ENCODE data around the gene STEAP1B. TPM values are rescaled to one million over a fixed set of nuclear protein-coding genes. Genes with fewer than 3 reads are reported as not detected.
A peak's percentile ranks its signal among the peaks of the same experiment; 100 is the strongest.

STEAP1B gene
- total and polyA plus RNA-seq, 2 donors (not counting 3 experiments of a cell fraction or from before 2014, with no cell fraction given): 32.2 to 46.1 TPM

DNA sequence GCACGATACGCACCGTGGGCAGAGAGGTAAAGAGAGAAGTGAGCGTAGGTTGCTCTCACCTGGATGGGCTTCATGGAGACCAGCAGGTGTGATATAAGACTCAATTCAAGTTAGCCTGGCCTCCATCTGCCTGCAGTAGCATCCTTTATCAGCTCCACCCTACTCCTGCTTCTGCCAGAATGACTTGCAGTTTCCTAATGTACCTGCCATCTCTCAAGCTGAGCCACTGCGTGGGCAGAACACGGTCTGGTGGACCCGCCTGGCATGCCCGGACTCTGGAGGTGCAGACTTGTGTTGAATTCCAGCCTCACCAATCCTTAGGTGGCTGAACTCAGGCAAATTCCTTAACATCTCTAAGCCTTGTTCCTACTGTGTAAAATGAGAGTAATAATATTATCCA is 64.3 kb downstream of the STEAP1B start:
- FAIRE-seq (no peak), DNase-seq (ENCODE audit: low read depth, low spot score) (no peak)
- Histone ChIP-seq H3K4me1 (ENCODE audit: control insufficient read depth, extremely low read depth, insufficient read depth, low read length) (peaks cover 27% of the 10 kb centered on the region), H3K79me2 (ENCODE audit: control insufficient read depth, insufficient read depth, low read length) (peaks cover 18% of the 10 kb centered on the region), H3K4me3 (replicated peaks in 1 of 3; ENCODE audit: insufficient read depth in 1 of 3, low read depth in 1 of 3, low read length in 3 of 3) (no peak overlapping the region), H4K20me1 (replicated peaks; ENCODE audit: control insufficient read depth, extremely low read depth, insufficient read depth, low read length) (no peaks in the 10 kb centered on the region), H3K36me3 (ENCODE audit: control insufficient read depth in 2 of 2, extremely low read depth in 1 of 2, insufficient read depth in 2 of 2, low read length in 2 of 2) (no peaks in the 10 kb centered on the region), H3K9me1 (replicated peaks; ENCODE audit: control insufficient read depth, extremely low read depth, insufficient read depth, low read length) (no peaks in the 10 kb centered on the region), H3K27me3 (ENCODE audit: control insufficient read depth in 2 of 2, insufficient read depth in 2 of 2, low read length in 2 of 2) (no peaks in the 10 kb centered on the region), H2AFZ (ENCODE audit: low read depth, low read length) (no peak overlapping the region), H3K4me2 (ENCODE audit: insufficient read depth, low read length) (no peak overlapping the region), H3K9ac (replicated peaks; ENCODE audit: extremely low read depth, insufficient read depth, low read length) (no peak overlapping the region), H3K9me3 (replicated peaks; ENCODE audit: control insufficient read depth, insufficient read depth, low read length) (no peaks in the 10 kb centered on the region), H3K27ac (ENCODE audit: insufficient read depth, low read depth, low read length) (no peak overlapping the region)
- TF ChIP-seq GATA2 (IDR thresholded peaks at IDR 0.05; ENCODE audit: insufficient read depth, insufficient read length, low read depth, low read length): no peak
- POLR2A ChIA-PET: no interaction called here
- intact Hi-C loops (cut with micrococcal nuclease) (no loop called here), dilution Hi-C loops (cut with MboI; ENCODE audit: extremely low pct_ligation_motif_present, low sequenced_read_pairs) (no loop called here)
- no TSS peak for BruUV-seq (replicated peaks)
- CTCF ChIA-PET: interaction anchor here (2.4 to 4.3 kb wide), 2 partner anchors 9 to 326 kb away, joined by 5 to 22 read pairs; no protein-coding TSS in a partner anchor

DNA sequence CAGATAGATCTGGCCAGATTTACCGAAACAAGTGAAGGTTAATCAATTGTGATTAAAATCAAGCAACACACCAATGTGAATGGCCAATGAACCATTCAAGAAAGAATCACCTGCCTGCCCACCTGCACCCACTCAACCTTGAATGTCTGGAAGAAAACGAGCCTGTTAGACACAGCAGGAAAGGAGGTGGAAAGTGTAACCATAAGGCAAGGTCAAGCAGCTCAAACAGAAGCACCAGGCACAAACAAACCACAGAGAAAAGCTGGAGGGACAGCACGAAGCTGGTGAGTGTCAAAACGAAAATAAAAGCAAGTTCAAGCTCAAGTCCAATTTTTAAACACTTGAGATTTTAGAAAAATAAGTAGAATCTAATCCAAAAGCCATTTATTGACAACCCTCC is 64.9 kb downstream of the STEAP1B start:
- Histone ChIP-seq H3K4me3 (replicated peaks in 1 of 3; ENCODE audit: insufficient read depth in 1 of 3, low read depth in 1 of 3, low read length in 3 of 3) (no peak overlapping the region), H3K9me3 (replicated peaks; ENCODE audit: control insufficient read depth, insufficient read depth, low read length) (no peaks in the 10 kb centered on the region), H4K20me1 (replicated peaks; ENCODE audit: control insufficient read depth, extremely low read depth, insufficient read depth, low read length) (no peaks in the 10 kb centered on the region), H3K4me2 (ENCODE audit: insufficient read depth, low read length) (no peak overlapping the region), H3K36me3 (ENCODE audit: control insufficient read depth in 2 of 2, extremely low read depth in 1 of 2, insufficient read depth in 2 of 2, low read length in 2 of 2) (no peaks in the 10 kb centered on the region), H2AFZ (ENCODE audit: low read depth, low read length) (no peak overlapping the region), H3K9me1 (replicated peaks; ENCODE audit: control insufficient read depth, extremely low read depth, insufficient read depth, low read length) (no peaks in the 10 kb centered on the region), H3K27me3 (ENCODE audit: control insufficient read depth in 2 of 2, insufficient read depth in 2 of 2, low read length in 2 of 2) (no peaks in the 10 kb centered on the region), H3K4me1 (ENCODE audit: control insufficient read depth, extremely low read depth, insufficient read depth, low read length) (peaks cover 28% of the 10 kb centered on the region), H3K27ac (ENCODE audit: insufficient read depth, low read depth, low read length) (peak overlapping the region; percentile 77), H3K79me2 (ENCODE audit: control insufficient read depth, insufficient read depth, low read length) (peaks cover 21% of the 10 kb centered on the region), H3K9ac (replicated peaks; ENCODE audit: extremely low read depth, insufficient read depth, low read length) (no peak overlapping the region)
- intact Hi-C loops (cut with micrococcal nuclease) (no loop called here), dilution Hi-C loops (cut with MboI; ENCODE audit: extremely low pct_ligation_motif_present, low sequenced_read_pairs) (no loop called here)
- no TSS peak for BruUV-seq (replicated peaks)
- ChIA-PET POLR2A (no interaction called here), CTCF (interaction anchor here (2.4 to 4.3 kb wide), 2 partner anchors 9 to 325 kb away, joined by 5 to 22 read pairs; no protein-coding TSS in a partner anchor)
- TF ChIP-seq EZH2 (IDR thresholded peaks at IDR 0.05; ENCODE audit: borderline replicate concordance, low read depth, low read length, severe bottlenecking) (no peak), FOS (IDR thresholded peaks at IDR 0.05; ENCODE audit: borderline replicate concordance, insufficient read depth, low read length) (no peak), POLR2A (IDR thresholded peaks at IDR 0.05; ENCODE audit: low read depth, low read length) (no peak), MYC (IDR thresholded peaks at IDR 0.05; ENCODE audit: low read depth, low read length) (no peak), GATA2 (IDR thresholded peaks at IDR 0.05; ENCODE audit: insufficient read depth, insufficient read length, low read depth, low read length) (no peak), JUN (IDR thresholded peaks at IDR 0.05; ENCODE audit: borderline replicate concordance, insufficient read depth, insufficient read length, low read depth) (no peak), POLR2AphosphoS5 (IDR thresholded peaks at IDR 0.05; ENCODE audit: insufficient read depth, low read depth, low read length) (no peak)
- TF ChIP-seq, protein P1, sequence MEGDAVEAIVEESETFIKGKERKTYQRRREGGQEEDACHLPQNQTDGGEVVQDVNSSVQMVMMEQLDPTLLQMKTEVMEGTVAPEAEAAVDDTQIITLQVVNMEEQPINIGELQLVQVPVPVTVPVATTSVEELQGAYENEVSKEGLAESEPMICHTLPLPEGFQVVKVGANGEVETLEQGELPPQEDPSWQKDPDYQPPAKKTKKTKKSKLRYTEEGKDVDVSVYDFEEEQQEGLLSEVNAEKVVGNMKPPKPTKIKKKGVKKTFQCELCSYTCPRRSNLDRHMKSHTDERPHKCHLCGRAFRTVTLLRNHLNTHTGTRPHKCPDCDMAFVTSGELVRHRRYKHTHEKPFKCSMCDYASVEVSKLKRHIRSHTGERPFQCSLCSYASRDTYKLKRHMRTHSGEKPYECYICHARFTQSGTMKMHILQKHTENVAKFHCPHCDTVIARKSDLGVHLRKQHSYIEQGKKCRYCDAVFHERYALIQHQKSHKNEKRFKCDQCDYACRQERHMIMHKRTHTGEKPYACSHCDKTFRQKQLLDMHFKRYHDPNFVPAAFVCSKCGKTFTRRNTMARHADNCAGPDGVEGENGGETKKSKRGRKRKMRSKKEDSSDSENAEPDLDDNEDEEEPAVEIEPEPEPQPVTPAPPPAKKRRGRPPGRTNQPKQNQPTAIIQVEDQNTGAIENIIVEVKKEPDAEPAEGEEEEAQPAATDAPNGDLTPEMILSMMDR (IDR thresholded peaks at IDR 0.05; ENCODE audit: extremely low read depth in 1 of 2, insufficient read depth in 1 of 2, low read depth in 1 of 2, low read length in 2 of 2): no peak
- TF ChIP-seq, protein P2, sequence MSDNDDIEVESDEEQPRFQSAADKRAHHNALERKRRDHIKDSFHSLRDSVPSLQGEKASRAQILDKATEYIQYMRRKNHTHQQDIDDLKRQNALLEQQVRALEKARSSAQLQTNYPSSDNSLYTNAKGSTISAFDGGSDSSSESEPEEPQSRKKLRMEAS (IDR thresholded peaks at IDR 0.05; ENCODE audit: insufficient read depth, insufficient read length): no peak
- FAIRE-seq: no peak
- DNase-seq (ENCODE audit: low read depth, low spot score): no peak
